Measurements from ENCODE around the gene CFAP65. TPM values are rescaled to one million over a fixed set of nuclear protein-coding genes. Genes with fewer than 3 reads are reported as not detected.

The CFAP65 gene
- total RNA-seq, 2 donors from 2014 or later, result not detected

GRCh38 chr2:218990612-218991011 lies 50.7 kb downstream of the CFAP65 start:
- no peaks in the 10 kb centered on the region for H3K4me1 Mint-ChIP-seq
- H3K27ac Mint-ChIP-seq, result no peak overlapping the region
- H3K9me3 Mint-ChIP-seq, result no peaks in the 10 kb centered on the region
- no peak overlapping the region for H3K4me3 Mint-ChIP-seq
- peaks cover 72% of the 10 kb centered on the region for H3K27me3 Mint-ChIP-seq
- H3K36me3 Mint-ChIP-seq (ENCODE audit: low read depth), result no peaks in the 10 kb centered on the region
- ATAC-seq (replicated peaks), result no peak

DNA sequence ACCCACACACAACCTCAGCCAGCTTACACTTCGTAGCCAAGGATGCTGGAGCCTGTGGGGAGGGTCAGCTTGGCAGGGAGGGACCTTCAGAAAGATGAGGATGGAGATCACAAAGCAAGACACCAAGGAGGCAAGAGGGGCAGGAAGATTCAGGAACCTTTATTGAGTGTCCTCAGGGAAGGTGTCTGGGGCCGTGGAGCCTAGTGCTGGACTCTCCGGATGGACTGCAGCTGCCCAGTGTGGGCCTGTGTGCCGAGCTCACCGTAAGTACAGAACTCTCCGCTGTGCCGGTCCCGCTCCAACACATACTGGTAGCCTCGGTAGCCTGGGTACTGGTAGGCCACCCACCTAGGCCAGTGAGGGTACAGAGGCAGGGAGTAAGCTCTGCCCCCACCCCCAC lies 51.3 kb downstream of the CFAP65 start:
- Mint-ChIP-seq H3K4me1 (no peaks in the 10 kb centered on the region), H3K36me3 (ENCODE audit: low read depth) (no peaks in the 10 kb centered on the region), H3K9me3 (no peaks in the 10 kb centered on the region), H3K4me3 (no peak overlapping the region), H3K27ac (no peak overlapping the region), H3K27me3 (peaks cover 68% of the 10 kb centered on the region)
- ATAC-seq (replicated peaks), result no peak

- Mint-ChIP-seq H3K27ac (no peak overlapping the region), H3K4me3 (no peak overlapping the region), H3K27me3 (peaks cover 72% of the 10 kb centered on the region), H3K9me3 (no peaks in the 10 kb centered on the region), H3K4me1 (no peaks in the 10 kb centered on the region), H3K36me3 (ENCODE audit: low read depth) (no peaks in the 10 kb centered on the region)
- ATAC-seq (replicated peaks), result no peak
Observed at GRCh38 chr2:218988650-218989049, 52.7 kb downstream of the CFAP65 start.

DNA sequence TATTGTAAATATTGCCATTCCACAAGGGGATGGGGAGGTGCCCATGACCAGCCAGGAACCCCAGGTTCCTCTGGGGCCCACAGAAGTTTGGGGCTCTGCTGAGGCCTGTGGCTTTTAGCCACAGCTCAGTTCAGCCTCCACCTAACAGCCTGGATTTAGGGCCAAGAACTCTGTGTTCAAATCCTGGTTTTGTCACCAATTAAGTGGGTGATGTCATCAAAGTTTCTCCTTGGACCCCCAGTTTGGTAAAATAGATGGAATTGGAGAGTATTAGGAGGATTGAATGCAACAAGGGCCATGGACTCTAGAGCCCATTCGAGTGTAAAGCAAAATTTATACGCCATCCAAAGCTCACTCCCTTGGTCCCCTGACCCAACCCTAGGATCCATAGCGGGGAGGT lies 53.2 kb downstream of the CFAP65 start:
- no peak overlapping the region for H3K27ac Mint-ChIP-seq
- H3K4me1 Mint-ChIP-seq, result no peaks in the 10 kb centered on the region
- no peak overlapping the region for H3K4me3 Mint-ChIP-seq
- peaks cover 77% of the 10 kb centered on the region for H3K27me3 Mint-ChIP-seq
- H3K9me3 Mint-ChIP-seq, result no peaks in the 10 kb centered on the region
- ATAC-seq (replicated peaks), result no peak
- no peaks in the 10 kb centered on the region for H3K36me3 Mint-ChIP-seq (ENCODE audit: low read depth)

DNA sequence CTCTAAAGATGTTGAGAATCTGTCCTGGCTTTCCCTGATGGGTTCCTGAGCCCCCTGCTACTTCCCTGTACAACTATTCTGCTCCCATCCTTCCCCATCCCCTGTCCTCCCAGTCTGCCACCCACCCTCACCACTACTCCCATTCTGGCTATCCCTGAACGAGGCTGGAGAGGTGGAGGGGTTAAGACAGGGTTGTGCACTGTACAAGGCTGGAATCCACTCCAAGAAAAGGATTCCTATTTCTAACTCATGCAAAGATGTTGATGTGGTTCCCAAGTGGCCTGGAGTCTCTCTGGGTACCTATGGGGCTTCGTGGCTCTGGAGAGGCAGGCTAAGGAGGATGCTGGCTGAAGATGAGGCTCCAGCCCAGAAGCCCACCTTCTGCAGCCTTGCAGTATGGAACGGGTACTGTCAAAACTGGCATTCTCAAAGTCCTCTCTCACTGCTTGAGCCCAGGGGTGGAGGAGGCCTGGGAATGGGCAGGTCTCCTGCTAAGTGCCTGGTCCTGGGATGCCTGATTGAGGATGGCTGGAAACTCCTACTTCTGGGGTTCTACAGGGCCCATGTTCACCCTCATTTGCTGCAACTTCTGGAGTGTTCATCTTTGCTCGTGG lies 55.1 kb downstream of the CFAP65 start:
- Mint-ChIP-seq H3K36me3 (ENCODE audit: low read depth) (peaks cover 1% of the 10 kb centered on the region), H3K4me1 (peaks cover 1% of the 10 kb centered on the region), H3K9me3 (no peaks in the 10 kb centered on the region), H3K27ac (no peak overlapping the region), H3K27me3 (peaks cover 72% of the 10 kb centered on the region), H3K4me3 (no peak overlapping the region)
- ATAC-seq (replicated peaks), result no peak

GRCh38 chr2:218985325-218986091 lies 55.8 kb downstream of the CFAP65 start:
- peaks cover 6% of the 10 kb centered on the region for H3K36me3 Mint-ChIP-seq (ENCODE audit: low read depth)
- H3K4me1 Mint-ChIP-seq, result peaks cover 6% of the 10 kb centered on the region
- H3K27me3 Mint-ChIP-seq, result peaks cover 70% of the 10 kb centered on the region
- no peak overlapping the region for H3K27ac Mint-ChIP-seq
- no peaks in the 10 kb centered on the region for H3K9me3 Mint-ChIP-seq
- no peak for ATAC-seq (replicated peaks)
- H3K4me3 Mint-ChIP-seq, result no peak overlapping the region

GRCh38 chr2:218985021-218985324 lies 56.3 kb downstream of the CFAP65 start, which contains the start of gene FEV:
Gene FEV, minus strand, starts transcription at chr2:218985184. Its CDS starts 109 bp downstream, at chr2:218985075.
- Mint-ChIP-seq H3K27ac (no peak within 1 kb of the TSS), H3K36me3 (ENCODE audit: low read depth) (peaks cover 6% of the 10 kb centered on the region), H3K4me1 (peaks cover 6% of the 10 kb centered on the region), H3K27me3 (peaks cover 69% of the 10 kb centered on the region), H3K9me3 (no peaks in the 10 kb centered on the region), H3K4me3 (no peak within 1 kb of the TSS)
- ATAC-seq (replicated peaks), result no peak

GRCh38 chr2:218984239-218985020 lies 56.9 kb downstream of the CFAP65 start:
- Mint-ChIP-seq H3K4me1 (peaks cover 6% of the 10 kb centered on the region), H3K27ac (no peak overlapping the region), H3K9me3 (no peaks in the 10 kb centered on the region), H3K27me3 (peaks cover 64% of the 10 kb centered on the region), H3K36me3 (ENCODE audit: low read depth) (peaks cover 6% of the 10 kb centered on the region), H3K4me3 (no peak overlapping the region)
- ATAC-seq (replicated peaks), result no peak

DNA sequence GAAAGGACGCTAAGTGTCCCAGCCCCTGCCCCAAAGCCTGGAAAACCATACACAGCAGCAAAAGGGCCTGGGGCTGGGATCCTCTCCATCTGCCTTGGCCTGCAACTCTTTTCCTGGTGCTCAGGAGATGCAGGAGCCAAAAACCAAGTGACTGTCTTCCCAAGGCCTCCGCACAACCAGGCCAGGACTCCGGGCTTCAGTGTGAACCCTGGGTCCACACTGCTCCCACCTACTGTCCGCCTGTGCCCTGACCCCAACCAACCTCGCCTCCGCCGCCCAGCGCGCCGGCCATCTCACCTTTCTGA lies 57.4 kb downstream of the CFAP65 start:
- no peak for ATAC-seq (replicated peaks)
- Mint-ChIP-seq H3K36me3 (ENCODE audit: low read depth) (peaks cover 6% of the 10 kb centered on the region), H3K27ac (no peak overlapping the region)

GRCh38 chr2:218983263-218983933 lies 57.9 kb downstream of the CFAP65 start:
- Mint-ChIP-seq H3K4me3 (no peak overlapping the region), H3K27me3 (peaks cover 58% of the 10 kb centered on the region), H3K9me3 (no peaks in the 10 kb centered on the region), H3K27ac (no peak overlapping the region), H3K36me3 (ENCODE audit: low read depth) (peaks cover 6% of the 10 kb centered on the region), H3K4me1 (peaks cover 6% of the 10 kb centered on the region)
- ATAC-seq (replicated peaks), result no peak

More for the DNA sequence above, 57.4 kb downstream of the CFAP65 start:
- Mint-ChIP-seq H3K27me3 (peaks cover 60% of the 10 kb centered on the region), H3K4me3 (no peak overlapping the region), H3K4me1 (peaks cover 6% of the 10 kb centered on the region), H3K9me3 (no peaks in the 10 kb centered on the region)

DNA sequence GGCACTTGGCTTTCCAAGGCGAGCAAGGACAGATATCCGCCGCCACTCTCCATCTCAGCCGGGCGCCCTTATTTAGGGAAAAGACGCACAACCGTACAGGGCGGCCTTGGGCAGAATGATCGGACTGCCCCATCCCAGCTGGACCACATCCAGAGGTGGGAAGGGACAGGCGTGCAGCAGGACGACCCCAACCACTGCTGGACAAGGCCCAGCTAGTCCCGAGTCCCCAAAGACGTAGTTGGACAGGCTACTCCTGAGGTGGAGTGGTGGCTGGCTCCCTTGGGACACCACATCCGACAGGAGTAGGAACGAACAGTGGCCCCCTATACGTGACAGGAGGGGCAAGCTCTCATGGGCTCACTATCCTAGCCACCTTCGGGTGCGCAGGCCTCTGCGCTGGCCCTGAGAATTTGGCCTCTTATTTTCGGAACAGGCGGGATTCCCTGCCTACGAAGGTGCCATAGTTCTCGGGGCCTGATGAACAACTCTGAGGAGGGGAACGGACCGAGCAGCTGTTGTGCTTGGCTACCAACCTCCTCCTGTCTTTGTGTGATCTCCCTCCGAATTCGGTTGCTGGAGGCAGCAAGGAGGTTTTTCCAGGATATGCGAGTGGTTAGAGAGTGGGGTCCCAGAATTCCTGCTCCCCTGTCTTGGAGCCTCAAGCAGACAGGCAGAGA lies 58.6 kb downstream of the CFAP65 start:
- ATAC-seq (replicated peaks), result no peak
- Mint-ChIP-seq H3K27me3 (peaks cover 57% of the 10 kb centered on the region), H3K4me1 (peaks cover 6% of the 10 kb centered on the region)

DNA sequence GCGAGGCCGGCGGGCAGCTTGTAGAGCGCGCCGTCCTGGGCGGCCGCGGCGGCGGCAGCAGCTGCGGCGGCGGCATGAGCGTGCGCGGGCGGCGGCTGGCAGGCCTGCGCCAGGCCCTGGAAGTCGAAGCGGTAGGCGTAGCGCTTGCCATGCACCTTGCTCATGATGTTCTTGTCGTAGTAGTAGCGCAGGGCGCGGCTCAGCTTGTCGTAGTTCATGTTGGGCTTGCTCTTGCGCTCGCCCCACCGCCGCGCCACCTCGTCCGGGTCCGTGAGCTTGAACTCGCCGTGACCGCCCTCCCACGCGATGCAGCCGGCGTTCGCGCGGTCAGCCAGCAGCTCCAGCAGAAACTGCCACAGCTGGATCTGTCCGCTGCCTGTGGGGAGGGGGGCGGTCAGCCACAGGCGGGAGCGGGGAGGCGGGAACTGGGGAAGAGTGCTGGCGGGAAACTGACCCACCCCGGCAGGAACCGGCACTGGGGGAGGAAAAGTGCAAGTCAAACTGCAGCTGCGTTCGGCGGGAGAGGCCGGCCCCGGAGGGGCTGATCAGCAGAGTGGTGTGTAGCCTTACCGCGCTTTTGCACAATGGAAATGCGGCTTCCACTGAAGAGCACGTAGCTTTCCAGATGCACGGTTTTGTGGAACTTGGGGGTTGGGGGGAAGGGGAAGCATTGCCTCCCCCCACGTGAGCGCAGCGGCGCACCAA lies 59.3 kb downstream of the CFAP65 start:
- peak; percentile 42 for ATAC-seq (replicated peaks)
- H3K36me3 Mint-ChIP-seq (ENCODE audit: low read depth), result peaks cover 6% of the 10 kb centered on the region
- no peak overlapping the region for H3K27ac Mint-ChIP-seq
- peak overlapping the region; percentile 53 for H3K4me3 Mint-ChIP-seq
- H3K4me1 Mint-ChIP-seq, result peaks cover 6% of the 10 kb centered on the region
- no peaks in the 10 kb centered on the region for H3K9me3 Mint-ChIP-seq
- peaks cover 55% of the 10 kb centered on the region for H3K27me3 Mint-ChIP-seq

More for the DNA sequence above, 58.6 kb downstream of the CFAP65 start:
- H3K27ac Mint-ChIP-seq, result no peak overlapping the region
- H3K36me3 Mint-ChIP-seq (ENCODE audit: low read depth), result peaks cover 6% of the 10 kb centered on the region
- H3K4me3 Mint-ChIP-seq, result peak overlapping the region; percentile 53
- H3K9me3 Mint-ChIP-seq, result no peaks in the 10 kb centered on the region

GRCh38 chr2:218981390-218981880 lies 59.9 kb downstream of the CFAP65 start:
- peaks cover 6% of the 10 kb centered on the region for H3K36me3 Mint-ChIP-seq (ENCODE audit: low read depth)
- H3K4me3 Mint-ChIP-seq, result peak overlapping the region; percentile 76
- no peak for ATAC-seq (replicated peaks)
- peaks cover 55% of the 10 kb centered on the region for H3K27me3 Mint-ChIP-seq
- no peaks in the 10 kb centered on the region for H3K9me3 Mint-ChIP-seq
- peaks cover 6% of the 10 kb centered on the region for H3K4me1 Mint-ChIP-seq
- no peak overlapping the region for H3K27ac Mint-ChIP-seq

Data from activated T-helper 17 cell treated with anti-CD3 and anti-CD28 coated beads, Interleukin-2, amount 50 U/mL, for 72 hours (primary cell).